OCI-LY7 (cell line): ENCODE measurements around the gene SDHA. TPM values are rescaled to one million over a fixed set of nuclear protein-coding genes. Genes with fewer than 3 reads are reported as not detected.
"Not testable (repeated sequence)": the region's sequence is repeated elsewhere in the genome, so short reads cannot be mapped to it uniquely, and the experiment has no call there.

Experiments
- BruUV-seq: library from RNA; stranded (reverse); fragments of 400-500 nt; replicated peaks from 2 replicates; lab custom pipeline; 2021; lab: Mats Ljungman, UMichigan
- CTCF ChIA-PET: fragments of 300-600 bp; sonication (Branson Sonifier 250); formaldehyde crosslinking; loops from one replicate; lab custom pipeline; 2022; ENCODE audit warnings: antibody characterized with exemption; ENCODE audit not compliant: unreplicated experiment; lab: Charles Lee
- POLR2A ChIA-PET: fragments of 300-600 bp; sonication (Branson Sonifier 250); formaldehyde crosslinking; loops from one replicate; lab custom pipeline; 2022; ENCODE audit warnings: antibody characterized with exemption; lab: Charles Lee
- DNase-seq: peaks from one replicate; pipeline ENCODE4 v3.0.0-alpha.2; 2015; ENCODE audit warnings: low spot score
- H2AFZ ChIP-seq: fragments of 200-600 bp; sonication (generic), shearing (Covaris generic); 2 replicates; pipeline ENCODE4 v1.6.1; 2014; ENCODE audit warnings: mild to moderate bottlenecking, antibody characterized with exemption, low read length, moderate library complexity
- H3K27ac ChIP-seq: fragments of 200-600 bp; sonication (generic); 2 replicates; pipeline ENCODE4 v1.5.1; 2014; ENCODE audit warnings: mixed run types, low read depth, mild to moderate bottlenecking, moderate library complexity, low read length, inconsistent platforms; ENCODE audit not compliant: poor library complexity, severe bottlenecking
- H3K36me3 ChIP-seq: fragments of 200-600 bp; sonication (generic); 2 replicates; pipeline ENCODE4 v1.6.1; 2014; ENCODE audit warnings: mild to moderate bottlenecking, antibody characterized with exemption, low read length, moderate library complexity, mixed read lengths; ENCODE audit not compliant: insufficient read depth
- H3K4me1 ChIP-seq: fragments of 200-600 bp; sonication (generic); 2 replicates; pipeline ENCODE4 v1.5.1; 2014; ENCODE audit warnings: mild to moderate bottlenecking, low read length; ENCODE audit not compliant: insufficient read depth, poor library complexity, severe bottlenecking
- H3K4me2 ChIP-seq: fragments of 200-600 bp; sonication (generic); 2 replicates; pipeline ENCODE4 v1.6.1; 2014; ENCODE audit warnings: mild to moderate bottlenecking, low read length
- H3K4me3 ChIP-seq: fragments of 200-600 bp; sonication (generic); 2 replicates; pipeline ENCODE4 v1.5.1; 2014; ENCODE audit warnings: mild to moderate bottlenecking, low read depth, low read length; ENCODE audit not compliant: poor library complexity, severe bottlenecking
- H3K79me2 ChIP-seq: fragments of 200-600 bp; sonication (generic); 2 replicates; pipeline ENCODE4 v1.6.1; 2016; ENCODE audit warnings: low read depth, mild to moderate bottlenecking, low read length, moderate library complexity, mixed read lengths; ENCODE audit not compliant: insufficient read depth
- H3K9me2 ChIP-seq: fragments of 200-600 bp; sonication (generic); 2 replicates; pipeline ENCODE4 v1.6.1; 2016; ENCODE audit warnings: mild to moderate bottlenecking, low read length, mixed read lengths; ENCODE audit not compliant: insufficient read depth
- H3K9me3 ChIP-seq: fragments of 200-600 bp; sonication (generic); 2 replicates; pipeline ENCODE4 v1.6.1; 2014; ENCODE audit warnings: mild to moderate bottlenecking, mixed run types, low read length, mixed read lengths
- H4K20me1 ChIP-seq: fragments of 200-600 bp; sonication (generic); 2 replicates; pipeline ENCODE4 v1.6.1; 2014; ENCODE audit warnings: mild to moderate bottlenecking, antibody characterized with exemption, low read length, moderate library complexity, mixed read lengths; ENCODE audit not compliant: insufficient read depth
- EZH2phosphoT487 ChIP-seq: fragments of 200-600 bp; sonication (generic); IDR thresholded peaks from 2 replicates; pipeline ENCODE4 v1.6.1; 2018; ENCODE audit warnings: low read depth, borderline replicate concordance, mild to moderate bottlenecking, mixed run types, antibody characterized with exemption, low read length, moderate library complexity, mixed read lengths
- intact Hi-C: fragments of 100-400 bp; cut with micrococcal nuclease; formaldehyde crosslinking; loops from one replicate; pipeline ENCODE4 v1.10.0; 2022; ENCODE audit not compliant: unreplicated experiment
- total RNA-seq, 2 experiments: library from RNA; depleted of rRNA in 1 of 2; stranded (reverse); fragments of >200 nt in 1 of 2; shearing (Covaris generic) in 1 of 2; gene quantifications; 2 replicates each; pipeline ENCODE4 v1.2.3, GENCODE V29; 2014 to 2022
- TF ChIP-seq, protein P1 (sequence below): fragments of 200-600 bp; sonication (generic); conservative IDR thresholded peaks from 2 replicates; pipeline ENCODE4 v1.5.1; 2014; ENCODE audit warnings: mild to moderate bottlenecking, antibody characterized with exemption, low read length, moderate library complexity, mixed read lengths

SDHA gene
- total RNA-seq, 2 experiments from 2014 or later, result 147 to 167 TPM

DNA sequence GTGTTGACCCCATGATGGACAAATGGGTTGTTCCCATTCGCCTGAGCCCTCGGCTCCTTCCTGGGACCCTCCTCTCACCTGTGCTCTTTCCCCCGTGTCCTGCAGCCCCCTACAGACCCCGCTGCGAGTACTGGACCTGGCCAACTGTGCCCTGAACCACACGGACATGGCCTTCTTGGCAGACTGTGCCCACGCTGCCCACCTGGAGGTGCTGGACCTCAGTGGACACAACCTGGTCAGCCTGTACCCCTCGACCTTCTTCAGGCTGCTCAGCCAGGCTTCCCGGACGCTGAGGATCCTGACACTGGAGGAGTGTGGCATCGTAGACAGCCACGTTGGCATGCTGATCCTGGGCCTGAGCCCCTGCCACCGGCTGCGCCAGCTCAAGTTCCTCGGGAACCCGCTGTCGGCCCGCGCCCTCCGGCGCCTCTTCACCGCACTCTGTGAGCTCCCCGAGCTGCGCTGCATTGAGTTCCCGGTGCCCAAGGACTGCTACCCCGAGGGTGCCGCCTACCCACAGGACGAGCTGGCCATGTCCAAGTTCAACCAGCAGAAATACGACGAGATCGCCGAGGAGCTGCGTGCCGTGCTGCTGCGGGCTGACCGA, 23.4 kb upstream of the SDHA start:
- Histone ChIP-seq H3K4me2 (no peak overlapping the region), H3K4me1 (peaks cover 67% of the 10 kb centered on the region), H3K9me2 (no peaks in the 10 kb centered on the region), H3K36me3 (peaks cover 9% of the 10 kb centered on the region), H3K27ac (peak overlapping the region; percentile 23), H2AFZ (no peak overlapping the region), H3K4me3 (no peak overlapping the region), H3K79me2 (no peaks in the 10 kb centered on the region; the same call in 1 of the 2 replicates), H4K20me1 (no peaks in the 10 kb centered on the region), H3K9me3 (no peaks in the 10 kb centered on the region)
- DNase-seq, result no peak
- POLR2A ChIA-PET, result interaction anchor here (0.6 to 1.0 kb wide), 2 partner anchors 13 to 23 kb away, joined by 3 read pairs; partner anchors contain the start of genes CCDC127 and SDHA
- intact Hi-C loops, result no loop called here
- CTCF ChIA-PET, result no interaction called here
- no TSS peak for BruUV-seq
- no peak for TF ChIP-seq EZH2phosphoT487
- TF ChIP-seq, protein P1, sequence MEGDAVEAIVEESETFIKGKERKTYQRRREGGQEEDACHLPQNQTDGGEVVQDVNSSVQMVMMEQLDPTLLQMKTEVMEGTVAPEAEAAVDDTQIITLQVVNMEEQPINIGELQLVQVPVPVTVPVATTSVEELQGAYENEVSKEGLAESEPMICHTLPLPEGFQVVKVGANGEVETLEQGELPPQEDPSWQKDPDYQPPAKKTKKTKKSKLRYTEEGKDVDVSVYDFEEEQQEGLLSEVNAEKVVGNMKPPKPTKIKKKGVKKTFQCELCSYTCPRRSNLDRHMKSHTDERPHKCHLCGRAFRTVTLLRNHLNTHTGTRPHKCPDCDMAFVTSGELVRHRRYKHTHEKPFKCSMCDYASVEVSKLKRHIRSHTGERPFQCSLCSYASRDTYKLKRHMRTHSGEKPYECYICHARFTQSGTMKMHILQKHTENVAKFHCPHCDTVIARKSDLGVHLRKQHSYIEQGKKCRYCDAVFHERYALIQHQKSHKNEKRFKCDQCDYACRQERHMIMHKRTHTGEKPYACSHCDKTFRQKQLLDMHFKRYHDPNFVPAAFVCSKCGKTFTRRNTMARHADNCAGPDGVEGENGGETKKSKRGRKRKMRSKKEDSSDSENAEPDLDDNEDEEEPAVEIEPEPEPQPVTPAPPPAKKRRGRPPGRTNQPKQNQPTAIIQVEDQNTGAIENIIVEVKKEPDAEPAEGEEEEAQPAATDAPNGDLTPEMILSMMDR, result no peak

DNA sequence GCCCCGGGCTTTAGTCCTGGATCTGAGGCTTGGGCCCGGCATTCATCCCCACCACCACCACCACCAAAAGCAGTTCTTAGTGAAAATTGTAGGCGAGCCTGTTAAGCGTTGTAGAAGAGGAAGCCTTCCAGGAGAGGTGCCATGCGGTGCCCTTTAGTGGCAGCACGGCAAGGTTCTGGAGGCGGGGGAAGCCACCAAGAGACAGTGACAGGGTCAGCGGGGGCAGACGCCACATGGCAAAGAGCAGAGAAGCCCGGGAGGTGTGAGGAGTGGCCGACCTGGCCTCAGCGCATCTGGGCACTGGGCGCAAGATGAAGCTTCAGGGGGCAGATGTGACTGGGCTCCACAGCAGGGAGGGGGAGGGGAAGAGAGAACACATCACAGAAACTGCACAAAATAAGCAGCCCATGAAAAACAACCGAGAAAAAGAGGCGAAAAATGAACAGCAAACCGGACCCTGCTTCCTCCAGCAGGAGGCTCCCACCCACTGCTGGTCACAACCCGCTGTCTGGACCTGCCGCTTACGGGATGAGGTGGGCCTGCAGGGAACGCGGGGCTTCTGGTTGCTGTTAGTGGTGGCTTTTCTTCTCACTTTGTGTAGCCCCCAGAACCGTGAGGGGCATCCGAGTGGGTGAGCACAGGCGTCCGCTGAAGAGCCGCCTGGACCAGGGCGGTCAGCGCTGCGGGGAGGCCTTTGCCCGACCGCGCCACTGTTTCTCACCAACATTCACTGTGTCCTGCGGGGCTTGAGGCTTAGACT, 22.5 kb upstream of the SDHA start:
- Histone ChIP-seq H3K9me3 (no peaks in the 10 kb centered on the region), H3K4me2 (no peak overlapping the region), H4K20me1 (no peaks in the 10 kb centered on the region), H3K4me3 (no peak overlapping the region), H3K4me1 (peaks cover 67% of the 10 kb centered on the region), H2AFZ (no peak overlapping the region), H3K36me3 (peaks cover 9% of the 10 kb centered on the region), H3K79me2 (peaks cover 4% of the 10 kb centered on the region; the same call in 1 of the 2 replicates), H3K27ac (peak overlapping the region; percentile 23), H3K9me2 (no peaks in the 10 kb centered on the region)
- intact Hi-C loops, result no loop called here
- ChIA-PET POLR2A (no interaction called here), CTCF (no interaction called here)
- TF ChIP-seq, protein P1, result no peak
- no peak for TF ChIP-seq EZH2phosphoT487
- DNase-seq, result no peak
- BruUV-seq, result no TSS peak

DNA sequence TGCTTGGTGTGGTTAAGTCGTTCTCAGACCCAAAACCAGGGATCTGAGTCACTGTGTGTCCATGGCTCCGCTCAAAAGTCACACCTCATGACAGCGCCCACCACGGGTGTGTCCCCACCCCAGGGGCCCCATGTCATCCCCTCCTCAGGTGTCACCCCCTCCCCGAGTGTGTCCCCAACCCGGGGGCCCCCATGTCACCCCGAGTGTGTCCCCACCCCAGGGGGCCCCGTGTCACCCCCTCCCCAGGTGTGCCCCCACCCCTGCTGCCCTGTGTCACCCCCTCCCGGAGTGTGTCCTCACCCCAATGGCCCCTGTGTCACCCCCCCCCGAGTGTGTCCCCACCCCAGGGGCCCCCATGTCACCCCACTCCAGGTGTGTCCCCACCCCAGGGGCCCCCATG, 21.8 kb upstream of the SDHA start:
- H3K79me2 ChIP-seq, result peaks cover 6% of the 10 kb centered on the region; the same call in 1 of the 2 replicates
- intact Hi-C loops, result no loop called here
- no peak overlapping the region for H3K4me2 ChIP-seq
- ChIA-PET CTCF (no interaction called here), POLR2A (no interaction called here)
- no peaks in the 10 kb centered on the region for H3K9me2 ChIP-seq
- no peak overlapping the region for H2AFZ ChIP-seq
- TF ChIP-seq EZH2phosphoT487, result no peak
- TF ChIP-seq, protein P1, result no peak
- DNase-seq, result no peak
- H3K4me3 ChIP-seq, result no peak overlapping the region
- H4K20me1 ChIP-seq, result no peaks in the 10 kb centered on the region
- H3K27ac ChIP-seq, result no peak overlapping the region
- peaks cover 9% of the 10 kb centered on the region for H3K36me3 ChIP-seq
- H3K4me1 ChIP-seq, result peaks cover 67% of the 10 kb centered on the region
- H3K9me3 ChIP-seq, result no peaks in the 10 kb centered on the region
- BruUV-seq, result no TSS peak

DNA sequence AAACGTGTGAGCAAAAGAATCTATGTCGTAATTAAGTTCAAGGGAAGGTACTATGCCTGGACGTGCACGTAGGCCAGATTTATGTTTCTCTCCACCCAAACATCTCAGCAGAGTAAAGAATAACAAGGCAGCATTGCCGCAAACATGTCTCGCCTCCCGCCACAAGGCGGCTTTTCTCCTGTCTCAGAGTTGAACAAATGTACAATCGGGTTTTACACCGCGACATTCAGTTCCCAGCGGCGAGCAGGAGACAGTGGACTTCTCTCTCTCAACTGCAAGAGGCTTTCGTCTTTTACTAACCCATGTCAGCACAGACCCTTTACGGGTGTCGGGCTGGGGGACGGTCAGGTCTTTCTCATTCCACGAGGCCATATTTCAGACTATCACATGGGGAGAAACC, 21.1 kb upstream of the SDHA start:
- not testable (repeated sequence) for BruUV-seq

More for the DNA sequence above, 21.1 kb upstream of the SDHA start:
- H3K4me1 ChIP-seq, result peaks cover 67% of the 10 kb centered on the region
- H4K20me1 ChIP-seq, H3K4me3 ChIP-seq, POLR2A ChIA-PET, H3K4me2 ChIP-seq, H2AFZ ChIP-seq, DNase-seq, H3K9me2 ChIP-seq, H3K36me3 ChIP-seq, H3K9me3 ChIP-seq, H3K79me2 ChIP-seq, H3K27ac ChIP-seq, CTCF ChIA-PET, intact Hi-C loops: not testable (repeated sequence)
